GM19240 (cell line): ENCODE measurements around the gene FAM120B.

ENCODE experiments used
- DNase-seq: peaks from one replicate; pipeline ENCODE4 v3.0.0; 2011; ENCODE audit warnings: low spot score; ENCODE audit not compliant: insufficient read length

Gene FAM120B

DNA sequence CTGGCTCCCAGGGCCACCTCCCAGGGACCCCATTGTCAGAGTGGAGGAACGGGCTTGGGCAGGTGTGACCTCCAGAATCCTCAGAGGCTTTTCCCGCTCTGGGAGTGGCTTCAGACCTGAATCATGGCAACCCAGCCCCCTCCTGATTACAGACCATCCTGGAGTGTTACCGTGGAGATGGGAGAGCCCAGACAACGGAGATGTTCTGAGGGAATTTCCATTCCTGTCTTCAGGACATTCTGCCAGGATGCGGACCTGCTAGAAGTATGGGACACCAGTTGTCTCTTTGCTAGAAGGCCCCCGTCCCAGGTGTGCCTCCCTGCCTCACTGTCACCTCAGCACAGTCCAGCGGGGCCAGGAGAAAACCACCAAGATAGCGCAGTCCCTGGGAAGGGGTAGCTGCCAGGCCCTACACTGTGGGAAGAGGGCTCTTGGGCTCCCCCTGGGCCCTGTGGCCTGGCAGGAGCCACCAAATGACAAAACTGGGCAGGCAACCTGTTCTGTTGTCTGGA lies 136.6 kb downstream of the FAM120B start:
- DNase-seq = no peak

DNA sequence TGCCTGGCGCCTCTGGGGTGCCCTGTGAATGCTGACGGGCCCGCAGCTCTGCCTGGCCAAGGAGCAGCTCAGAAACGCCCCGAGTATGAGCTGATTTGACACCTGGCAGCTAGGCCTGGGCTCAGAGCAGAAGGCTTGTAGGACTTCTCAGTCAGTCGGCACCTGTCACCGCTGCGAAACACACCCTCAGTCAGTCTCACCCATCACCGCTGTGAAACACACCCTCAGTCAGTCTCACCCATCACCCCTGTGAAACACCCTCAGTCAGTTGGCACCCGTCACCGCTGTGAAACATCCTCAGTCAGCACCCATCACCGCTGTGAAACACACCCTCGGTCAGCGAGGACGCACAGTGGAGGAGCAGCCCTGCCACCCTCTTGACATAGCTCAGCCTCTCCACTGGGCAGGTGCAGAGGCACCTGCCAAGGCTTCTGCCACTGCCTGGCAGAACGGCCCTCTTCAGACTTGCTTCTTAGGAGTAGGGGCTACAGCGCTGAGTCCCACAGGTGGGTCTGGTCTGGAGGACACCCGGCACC lies 137.6 kb downstream of the FAM120B start:
- DNase-seq = no peak

DNA sequence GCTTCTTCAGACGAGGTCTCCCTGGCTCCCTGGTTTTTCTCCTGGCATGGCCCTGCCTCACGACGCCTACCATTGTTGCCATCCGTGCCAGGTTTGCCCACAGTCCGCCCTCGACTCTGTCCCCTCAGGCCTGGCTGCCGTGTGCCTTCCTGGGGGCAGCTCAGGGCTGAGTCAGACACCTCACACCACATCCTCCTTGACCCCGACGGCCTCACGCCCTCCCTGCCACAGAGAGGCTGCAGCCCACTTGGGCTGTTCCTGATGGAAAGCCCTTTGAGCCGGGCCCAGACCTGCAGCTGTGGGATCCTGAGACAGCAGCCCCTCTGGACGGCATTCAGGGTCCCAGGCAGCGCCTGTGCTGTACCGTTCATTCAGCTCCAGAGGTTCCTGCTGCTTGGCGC lies 138.3 kb downstream of the FAM120B start:
- no peak for DNase-seq

DNA sequence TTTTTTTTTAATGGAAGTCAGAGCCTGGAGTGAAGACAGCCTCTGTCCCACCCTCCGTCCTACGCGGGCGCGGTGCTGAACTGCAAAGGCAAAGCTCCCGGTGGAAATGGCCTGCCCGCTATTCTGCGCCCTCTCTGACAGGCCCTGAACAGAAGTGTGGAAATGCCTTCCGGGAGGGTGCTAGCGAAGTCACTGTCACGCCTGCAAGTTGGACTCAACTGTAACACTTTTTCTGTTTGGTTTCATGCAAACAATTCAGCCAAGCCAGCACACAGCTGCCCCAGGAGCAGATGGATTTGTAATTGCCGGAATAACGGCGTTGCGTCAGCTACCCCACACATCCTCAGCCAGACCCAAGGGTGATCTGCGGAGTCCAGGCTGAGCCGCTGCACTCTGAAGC lies 138.9 kb downstream of the FAM120B start:
- DNase-seq = no peak

DNA sequence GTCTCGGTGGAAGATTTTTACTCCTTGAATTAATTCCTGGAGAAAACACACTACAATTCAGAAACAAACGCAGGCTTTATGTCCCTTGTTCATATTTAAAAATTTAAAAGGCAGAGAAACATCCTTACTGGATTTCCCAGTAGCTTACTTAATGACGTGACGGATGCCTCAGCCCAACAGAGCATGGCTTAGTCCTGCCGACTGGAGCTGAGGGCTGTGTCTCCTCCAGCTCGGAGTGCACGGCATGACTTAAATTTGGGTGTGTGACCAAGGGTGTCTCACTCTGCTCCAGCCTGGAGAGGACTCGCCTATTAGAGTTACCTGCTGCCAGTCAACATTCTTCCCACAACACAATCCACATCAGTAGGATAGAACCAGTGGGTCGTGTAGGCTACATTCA lies 139.4 kb downstream of the FAM120B start:
- no peak for DNase-seq

DNA sequence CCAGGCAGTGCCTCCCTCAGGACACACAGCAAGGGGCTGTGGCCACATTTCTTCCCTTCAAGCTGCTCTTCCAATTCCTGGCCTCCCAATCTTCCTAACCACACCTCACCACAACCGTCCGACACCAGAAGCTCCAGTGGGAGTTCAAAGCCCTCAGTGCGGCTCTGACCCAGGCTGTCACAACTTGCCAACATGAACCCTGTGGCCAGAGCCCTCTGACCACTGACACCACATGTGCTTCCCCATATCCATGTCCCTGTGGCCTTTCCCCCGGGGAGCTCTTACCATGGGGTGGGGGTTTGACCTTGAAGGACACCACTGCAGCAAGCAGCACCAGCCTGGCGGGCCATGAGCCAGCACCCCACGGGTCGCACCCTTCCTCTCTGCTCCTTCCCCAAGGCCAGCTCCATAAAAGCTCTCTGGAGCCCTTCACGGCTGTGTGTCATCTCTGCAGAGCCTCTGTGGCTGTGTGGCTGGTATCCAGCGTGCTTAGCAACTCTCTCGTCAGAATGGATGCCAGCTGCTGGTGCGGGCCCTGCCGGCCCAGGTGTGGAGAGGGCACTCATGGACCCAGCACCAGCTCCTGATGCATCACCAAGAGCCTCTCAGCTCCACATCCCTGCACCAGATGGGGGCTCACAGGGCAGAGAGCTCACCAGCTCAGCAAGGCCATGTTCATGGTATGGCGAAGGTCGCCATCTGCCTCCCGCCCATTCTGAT lies 140.4 kb downstream of the FAM120B start:
- no peak for DNase-seq

DNA sequence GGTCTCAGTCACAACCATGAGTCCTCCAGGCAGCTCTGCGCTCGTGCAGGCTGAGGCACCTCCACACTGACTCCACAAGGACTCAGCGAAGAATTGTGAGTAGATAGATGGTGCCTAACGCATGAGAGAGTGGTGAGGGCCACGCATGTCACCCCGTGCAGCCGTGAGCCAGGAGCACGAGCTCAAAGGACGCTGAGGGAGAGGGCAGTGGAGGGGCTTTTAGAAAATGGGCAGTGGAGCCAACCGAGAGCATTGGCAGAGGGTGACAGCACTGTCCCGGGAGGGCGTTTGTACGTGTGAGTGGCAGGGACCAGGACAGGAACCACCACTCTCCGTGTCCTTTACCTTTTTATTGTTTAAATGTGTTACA lies 141.0 kb downstream of the FAM120B start:
- no peak for DNase-seq

DNA sequence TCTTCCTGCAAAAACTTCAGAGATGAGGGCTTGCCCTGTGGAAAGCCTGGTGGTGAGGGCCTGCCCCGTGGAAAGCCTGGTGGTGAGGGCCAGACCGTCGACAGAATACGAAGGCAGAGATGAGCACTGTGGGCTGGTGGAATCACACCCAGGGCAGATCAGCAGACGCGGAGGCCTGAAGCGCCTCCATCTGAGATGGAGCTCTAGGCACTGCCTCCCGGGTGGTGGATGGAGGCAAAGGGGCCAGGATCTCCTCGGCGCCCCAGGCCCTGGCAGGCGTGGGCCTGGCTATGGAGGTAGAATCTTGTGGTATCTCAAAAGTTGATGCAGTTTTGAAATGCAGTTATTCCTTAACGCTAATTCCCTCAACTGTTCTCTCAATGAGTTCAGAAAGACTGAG lies 141.8 kb downstream of the FAM120B start:
- no peak for DNase-seq

DNA sequence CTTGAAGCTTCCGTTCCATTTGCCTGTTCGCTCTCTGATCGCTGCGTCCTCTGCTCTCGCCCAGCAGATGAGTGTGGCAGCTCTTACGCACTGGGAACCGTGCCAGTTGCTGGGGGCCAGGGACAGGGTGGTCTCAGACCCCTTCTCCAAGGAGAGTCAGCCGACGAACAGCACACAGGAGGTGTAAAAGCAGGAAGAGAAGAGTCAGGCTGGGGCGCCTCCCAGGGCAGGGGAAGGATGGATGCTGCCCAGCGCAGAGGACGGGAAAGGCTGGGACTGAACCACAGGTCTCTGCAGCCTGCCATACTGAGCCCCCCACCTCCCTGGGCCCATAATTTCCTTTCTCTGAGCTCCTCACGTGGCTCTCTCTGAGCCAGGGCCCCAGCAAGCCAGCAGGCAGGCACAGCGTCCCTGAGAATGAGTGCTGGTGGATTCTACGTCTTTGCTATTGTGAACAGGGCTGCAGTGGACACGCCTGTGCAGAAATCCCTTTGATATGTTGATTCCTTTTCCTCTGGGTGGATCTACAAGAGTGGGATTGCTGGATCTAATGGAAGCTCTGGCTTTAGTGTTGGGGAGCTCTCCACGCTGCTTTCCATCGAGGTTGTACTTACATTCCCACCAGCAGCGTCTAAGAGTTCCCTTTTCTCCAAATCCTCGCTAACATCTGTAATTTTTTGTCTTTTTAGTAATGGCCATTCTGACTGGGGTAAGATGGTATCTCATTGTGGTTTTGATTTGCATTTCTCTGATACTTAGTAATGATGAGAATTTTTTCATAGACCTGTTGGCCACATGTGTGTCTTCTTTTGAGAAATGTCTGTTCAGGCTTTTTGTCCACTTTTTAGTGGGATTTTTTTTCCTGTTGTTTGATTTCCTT lies 142.4 kb downstream of the FAM120B start:
- DNase-seq = no peak

DNA sequence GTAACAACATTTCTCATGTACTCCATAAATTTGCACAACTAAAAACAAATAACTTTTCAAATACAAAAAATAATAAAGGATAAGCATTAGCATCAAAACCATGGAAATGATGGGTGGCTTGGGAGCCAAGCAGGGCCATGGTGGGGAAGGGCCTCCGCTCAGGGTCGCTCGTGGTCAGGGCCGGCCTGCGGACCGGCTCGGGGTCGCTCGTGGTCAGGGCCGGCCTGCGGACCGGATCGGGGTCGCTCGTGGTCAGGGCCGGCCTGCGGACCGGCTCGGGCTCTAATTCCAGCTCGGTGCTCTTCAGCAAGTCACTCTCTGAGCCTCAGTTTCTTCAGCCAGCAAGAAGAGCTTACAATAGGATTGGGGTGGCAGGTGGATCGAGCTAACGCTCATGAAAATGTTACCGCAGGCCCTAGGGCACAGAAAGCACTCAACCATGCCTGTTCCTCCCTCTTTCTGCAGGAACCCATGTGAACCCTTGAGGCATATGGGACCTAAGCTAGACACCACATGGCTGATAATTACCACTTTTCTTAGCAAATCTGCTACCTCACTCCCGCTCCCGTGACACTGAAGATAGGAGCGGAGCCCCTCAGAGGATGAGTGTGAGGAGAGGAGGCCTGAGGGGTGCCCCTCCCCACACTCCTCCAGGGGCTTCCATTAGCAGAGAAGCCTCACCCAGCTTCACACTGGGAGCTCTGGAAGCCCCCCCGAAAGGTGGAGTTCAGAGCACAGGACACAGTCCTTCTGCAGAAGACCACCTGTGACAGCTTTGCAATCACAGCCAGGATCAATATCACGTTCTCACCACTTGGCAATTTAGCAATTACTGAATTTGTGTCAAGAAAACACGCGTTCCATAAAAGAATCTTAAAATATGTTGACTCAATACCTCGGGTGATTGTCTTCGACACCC lies 143.5 kb downstream of the FAM120B start:
- DNase-seq = no peak

DNA sequence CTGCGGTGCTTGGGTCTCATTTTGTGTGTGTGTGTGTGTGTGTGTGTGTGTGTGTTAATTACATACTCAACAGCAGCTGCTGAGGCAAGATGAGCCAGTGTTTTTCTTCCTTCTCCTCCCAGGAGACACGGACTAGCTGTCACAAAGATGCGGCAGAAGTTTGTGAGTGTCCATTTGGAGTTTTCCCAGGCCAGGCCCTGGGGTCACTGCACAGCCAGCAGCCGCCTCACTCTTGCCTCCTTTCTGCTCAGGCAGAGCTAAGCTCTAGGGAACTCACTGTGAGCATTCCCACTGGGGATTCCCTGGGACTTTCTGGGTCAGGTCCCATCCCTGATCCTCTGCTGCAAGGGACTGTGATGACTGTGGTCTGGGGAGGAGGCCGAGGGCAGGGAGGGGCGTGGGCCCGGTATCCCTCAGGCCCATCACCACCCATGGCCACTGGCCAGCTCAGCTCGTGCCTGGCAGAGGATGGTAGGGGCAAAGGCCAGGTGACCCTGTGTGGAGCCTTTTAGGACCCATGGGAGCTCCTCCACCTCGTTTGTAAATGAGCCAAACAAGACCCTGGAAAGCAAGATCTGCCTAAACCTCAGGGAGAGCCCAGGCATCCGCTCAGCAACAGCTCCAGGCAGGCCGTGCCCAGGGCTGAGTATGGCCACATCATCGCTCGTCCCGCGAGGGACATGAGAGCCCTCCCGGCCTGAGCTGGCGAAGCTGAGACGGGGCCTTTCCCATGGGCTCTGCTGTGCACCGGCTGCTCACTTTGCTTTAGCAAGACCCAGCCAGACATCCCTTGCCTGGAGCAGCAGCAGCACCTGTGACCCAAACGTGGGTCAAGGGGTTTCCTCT lies 144.6 kb downstream of the FAM120B start:
- DNase-seq = no peak

DNA sequence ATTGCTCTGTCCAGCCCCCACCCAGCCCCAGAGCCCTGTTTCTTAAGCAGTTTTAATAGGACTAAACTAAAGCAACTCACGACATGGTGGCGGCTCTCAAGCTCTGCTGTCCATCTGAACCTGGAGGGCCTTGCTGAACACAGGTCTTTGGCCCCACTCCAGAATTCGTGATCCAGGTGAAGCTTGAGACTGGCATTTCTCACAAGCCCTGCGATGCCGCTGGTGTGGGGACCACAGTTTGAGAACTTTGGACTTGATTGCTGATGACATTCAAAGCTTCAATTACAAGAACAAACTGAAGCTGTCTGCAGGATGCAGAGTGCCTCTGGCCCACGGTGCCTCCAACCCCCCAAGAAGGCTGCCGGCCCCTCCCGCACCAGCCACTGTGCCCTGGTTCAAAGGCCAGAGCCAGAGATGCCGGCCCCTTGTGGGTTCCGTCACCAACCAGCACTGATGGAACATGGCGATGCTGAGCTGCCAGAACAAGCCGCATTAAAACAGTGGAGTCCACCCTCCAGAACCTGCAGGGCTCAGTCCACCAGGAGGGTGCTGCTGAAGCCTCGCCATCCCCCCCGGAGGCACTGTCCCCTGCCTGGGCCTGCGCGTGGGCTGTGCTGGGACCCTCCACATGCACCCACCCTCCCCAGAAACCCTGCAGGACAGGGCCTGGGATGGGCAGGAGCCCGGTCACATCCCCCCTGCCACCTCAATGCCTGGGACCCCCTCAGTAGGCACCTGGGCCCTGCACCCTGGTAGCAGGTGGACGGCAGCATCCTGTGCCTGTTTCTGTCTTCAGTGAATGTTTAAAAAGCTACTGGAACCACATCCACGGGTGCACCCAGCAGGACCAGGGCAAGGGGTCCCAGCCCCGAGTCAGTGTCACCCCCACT lies 145.4 kb downstream of the FAM120B start:
- DNase-seq = no peak

DNA sequence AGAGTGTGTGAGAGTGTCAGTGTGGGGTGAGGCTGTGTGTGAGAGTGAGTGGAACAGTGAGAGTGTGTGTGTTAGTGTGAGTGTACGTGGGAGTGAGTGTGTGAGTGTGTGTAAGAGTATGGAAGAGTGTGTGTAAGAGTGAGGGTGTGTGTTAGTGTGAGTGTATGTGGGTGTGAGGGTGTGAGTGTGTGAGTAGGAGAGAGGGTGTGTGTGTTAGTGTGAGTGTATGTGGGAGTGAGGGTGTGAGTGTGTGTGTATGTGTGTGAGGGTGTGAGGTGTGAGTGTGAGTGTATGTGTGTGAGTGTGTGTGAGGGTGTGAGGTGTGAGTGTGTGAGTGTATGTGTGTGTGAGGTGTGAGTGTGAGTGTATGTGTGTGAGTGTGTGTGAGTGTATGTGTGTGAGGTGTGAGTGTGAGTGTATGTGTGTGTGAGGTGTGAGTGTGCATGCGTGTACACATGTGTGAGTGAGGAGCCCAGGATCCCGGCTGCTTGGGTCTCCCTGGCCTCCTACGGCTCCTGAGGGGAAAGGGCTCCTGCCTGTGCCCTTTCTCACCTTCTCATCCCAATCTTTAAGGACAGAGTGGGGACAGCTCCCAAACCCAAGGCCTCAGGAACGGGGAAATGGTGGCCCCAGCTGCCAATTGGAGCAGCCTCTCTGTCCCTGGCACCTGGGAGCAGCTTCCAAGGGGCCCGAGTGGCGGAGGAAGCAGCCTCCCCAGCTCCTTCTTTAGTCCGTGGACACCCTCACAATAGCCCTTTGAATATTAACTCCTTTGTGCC lies 146.4 kb downstream of the FAM120B start:
- no peak for DNase-seq

DNA sequence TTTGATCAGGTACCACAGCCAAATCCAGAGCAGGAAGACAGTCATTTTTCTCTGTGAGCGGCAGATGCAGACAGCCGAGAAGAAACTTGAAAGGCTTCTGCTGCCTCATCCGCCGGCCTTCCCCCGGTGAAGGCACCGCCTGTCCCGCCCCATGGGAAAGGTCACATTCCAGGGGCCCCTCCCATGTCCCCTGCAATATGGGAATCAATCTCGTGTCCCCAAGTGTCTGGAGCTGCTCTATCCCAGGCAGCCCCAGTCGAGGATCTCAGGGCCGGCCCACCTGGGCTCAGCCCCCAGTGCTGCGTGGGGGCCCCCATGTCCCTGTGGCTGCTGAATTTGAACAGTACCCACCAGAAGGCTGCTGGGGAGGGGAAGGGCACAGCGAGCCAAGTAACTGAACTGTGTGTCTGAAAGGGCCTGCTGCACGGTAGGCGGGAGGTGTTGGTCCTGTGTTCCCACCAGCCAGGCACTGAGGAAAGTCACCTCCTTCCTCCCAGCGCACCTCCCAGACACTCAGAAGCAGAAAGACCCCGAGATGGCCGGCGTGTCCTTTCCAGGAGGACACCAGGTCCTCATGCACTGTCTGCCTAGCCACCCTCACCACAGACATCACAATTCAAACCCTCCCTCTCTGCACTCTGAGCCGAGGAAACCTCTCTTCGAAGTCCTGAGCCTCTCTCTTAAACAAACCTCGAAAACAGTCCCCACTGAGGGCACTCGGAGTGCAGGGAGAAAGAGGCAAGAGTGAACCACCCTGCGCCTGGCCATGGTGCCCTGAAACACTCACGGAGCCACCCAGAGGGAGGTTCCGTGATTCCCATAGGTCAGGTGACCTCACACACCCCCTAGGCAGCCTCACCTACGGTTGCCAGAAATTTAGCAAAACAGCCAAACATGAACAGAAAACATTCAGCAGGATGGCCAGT lies 147.3 kb downstream of the FAM120B start:
- no peak for DNase-seq

DNA sequence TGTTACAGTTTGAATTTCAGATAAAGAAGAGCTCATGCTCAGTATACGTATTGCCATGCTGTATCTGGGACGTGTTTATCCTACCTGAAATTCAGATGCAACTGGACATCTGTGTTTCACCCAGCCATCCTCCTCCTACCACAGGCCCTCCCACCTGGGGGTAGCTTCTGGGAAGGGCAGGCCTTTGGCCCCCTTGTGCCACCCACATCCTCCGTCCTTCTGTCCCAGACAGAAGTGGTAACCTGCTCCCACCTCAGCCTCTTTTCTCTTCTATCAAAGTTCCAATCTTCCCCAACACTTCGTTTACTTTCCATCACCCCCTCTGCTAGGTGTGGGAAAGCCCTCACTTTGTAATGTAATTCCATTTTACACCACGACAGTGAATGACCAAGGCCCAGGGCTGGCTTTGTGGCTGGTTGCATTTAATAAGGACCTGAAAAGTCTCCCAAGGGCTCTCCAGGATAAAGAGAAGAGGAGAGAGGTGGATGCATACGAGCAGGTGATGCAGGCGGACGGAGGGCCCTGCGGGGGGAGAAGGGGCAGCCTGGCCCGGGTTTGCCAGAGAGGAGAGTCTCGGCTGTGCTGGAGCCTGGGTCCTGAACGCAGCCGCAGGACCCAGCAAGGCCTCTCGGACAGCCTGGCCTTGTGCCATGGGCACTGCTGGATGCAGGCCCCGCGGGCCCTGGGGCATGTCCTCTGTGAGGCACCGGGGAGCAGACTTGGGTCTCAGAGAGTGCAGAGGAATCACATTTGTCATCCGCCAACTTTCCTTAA lies 148.1 kb downstream of the FAM120B start:
- no peak for DNase-seq

DNA sequence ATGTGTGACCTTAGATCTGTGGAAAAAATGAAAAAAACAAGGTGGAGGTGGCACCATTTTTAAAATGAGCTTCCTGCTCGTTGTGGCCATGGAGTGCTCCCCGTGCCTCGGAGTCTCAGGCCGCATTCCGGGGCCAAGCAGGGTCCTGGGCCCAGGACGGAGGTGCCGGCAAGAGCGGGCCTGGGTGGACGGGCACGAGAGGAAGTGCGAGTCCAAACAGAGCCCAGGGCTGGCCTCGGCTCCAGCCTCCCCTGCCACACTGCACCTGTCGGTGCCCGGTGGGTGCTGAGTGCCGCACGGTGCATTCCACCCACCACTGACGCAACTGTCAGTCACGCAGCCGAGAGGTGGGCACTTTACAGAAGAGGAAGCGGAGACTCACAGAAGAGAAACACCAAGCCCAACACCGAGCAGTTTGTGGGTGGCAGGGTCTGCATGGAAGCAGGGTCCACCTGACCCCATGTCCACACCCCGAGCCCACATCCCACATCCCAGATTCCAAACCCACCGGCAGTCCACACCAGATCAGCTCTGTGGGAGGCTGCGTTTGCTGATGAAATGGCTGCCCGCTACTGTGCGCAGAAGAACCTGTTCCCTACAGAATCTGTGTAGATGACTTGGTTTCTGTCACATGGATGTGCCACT lies 148.9 kb downstream of the FAM120B start:
- no peak for DNase-seq
